ENCODE data around the gene PTPRM. TPM values are rescaled to one million over a fixed set of nuclear protein-coding genes. Genes with fewer than 3 reads are reported as not detected.

The PTPRM gene
- total and polyA plus RNA-seq, 2 of the 4 experiments (the other 2 are of a cell fraction): 28.3 to 51.2 TPM

- H3K27ac ChIP-seq (ENCODE audit: insufficient read depth, low read length): no peak overlapping the region
- no peaks in the 10 kb centered on the region for H3K9me1 ChIP-seq (ENCODE audit: insufficient read depth, low read length)
- H2BK20ac ChIP-seq (ENCODE audit: low read depth, low read length): no peak overlapping the region
- POLR2A ChIA-PET (ENCODE audit: unreplicated experiment): no interaction called here
- TF ChIP-seq SMC3 (IDR thresholded peaks at IDR 0.05; ENCODE audit: low read depth, low read length) (no peak), RCOR1 (IDR thresholded peaks at IDR 0.05; ENCODE audit: insufficient replicate concordance, low read length) (no peak), RAD21 (IDR thresholded peaks at IDR 0.05; ENCODE audit: low read length) (no peak), CEBPB (IDR thresholded peaks at IDR 0.05; ENCODE audit: low read depth, low read length) (no peak), MAFK (IDR thresholded peaks at IDR 0.05; ENCODE audit: low read depth, low read length) (no peak), FOS (IDR thresholded peaks at IDR 0.05; ENCODE audit: low read depth, low read length) (no peak), CHD1 (IDR thresholded peaks at IDR 0.05; ENCODE audit: low read depth, low read length) (no peak)
- no peak overlapping the region for H3K9ac ChIP-seq (ENCODE audit: low read depth, low read length)
- no peak overlapping the region for H2BK120ac ChIP-seq (ENCODE audit: low read depth, low read length)
- dilution Hi-C loops (cut with HindIII; ENCODE audit: low sequenced_read_pairs, unreplicated experiment) (no loop called here), in situ Hi-C loops (cut with MboI; ENCODE audit: low sequenced_read_pairs) (no loop called here), intact Hi-C loops (cut with micrococcal nuclease) (no loop called here)
- no peak overlapping the region for H2BK15ac ChIP-seq (ENCODE audit: low read depth, low read length)
- no peak overlapping the region for H4K8ac ChIP-seq (ENCODE audit: low read depth in 2 of 2, low read length in 2 of 2)
- no peaks in the 10 kb centered on the region for H3K4me1 ChIP-seq (ENCODE audit: control insufficient read depth, insufficient read depth, low read length)
- no TSS peak for BruUV-seq (replicated peaks)
- H3K56ac ChIP-seq (ENCODE audit: extremely low read depth, insufficient read depth, low read length): no peak overlapping the region
- WGBS, 2 experiments (ENCODE audit: extremely low coverage in 2 of 2, insufficient read length in 1 of 2): 98% methylated on average over 6 of the region's 17 CpGs; no CpG with 5 or more reads in 1 of the 2 experiments
- H2BK5ac ChIP-seq (ENCODE audit: low read depth, low read length, poor library complexity, severe bottlenecking): no peak overlapping the region
- no peak overlapping the region for H3K4me2 ChIP-seq (ENCODE audit: low read depth, low read length)
- no peak overlapping the region for H3K23ac ChIP-seq (ENCODE audit: low read depth, low read length)
- H3K9me3 ChIP-seq (ENCODE audit: control insufficient read depth, insufficient read depth, low read length): no peaks in the 10 kb centered on the region
- no peak overlapping the region for H3K14ac ChIP-seq (replicated peaks; ENCODE audit: low read depth, low read length)
- no peak overlapping the region for H2AK9ac ChIP-seq (replicated peaks; ENCODE audit: low read depth, low read length, poor library complexity)
- no peak overlapping the region for H4K5ac ChIP-seq (ENCODE audit: low read depth, low read length)
- no peaks in the 10 kb centered on the region for H4K20me1 ChIP-seq (ENCODE audit: insufficient read depth, low read length)
- no peaks in the 10 kb centered on the region for H3K79me1 ChIP-seq (ENCODE audit: low read depth in 1 of 2, low read length in 2 of 2)
- ATAC-seq (ENCODE audit: low read depth) (no peak), DNase-seq (no peak)
- H4K91ac ChIP-seq (ENCODE audit: insufficient read depth, low read depth, low read length): no peak overlapping the region
- no peak overlapping the region for H3K18ac ChIP-seq (ENCODE audit: low read depth, low read length)
- H3K36me3 ChIP-seq (ENCODE audit: control insufficient read depth, insufficient read depth, low read length): peaks cover 14% of the 10 kb centered on the region
- no peaks in the 10 kb centered on the region for H3K27me3 ChIP-seq (ENCODE audit: control insufficient read depth, insufficient read depth, low read length)
- CTCF ChIA-PET: no interaction called here
- H2AK5ac ChIP-seq (ENCODE audit: low read depth, low read length): no peak overlapping the region
- no peak overlapping the region for H2AFZ ChIP-seq (replicated peaks; ENCODE audit: low read length, poor library complexity)
- no peak overlapping the region for H3K4me3 ChIP-seq (ENCODE audit: insufficient read depth, low read depth, low read length)
- H3K4ac ChIP-seq (ENCODE audit: low read depth, low read length): no peak overlapping the region
Measured at GRCh38 chr18:8401606-8402005, 834.5 kb downstream of the PTPRM start.
